ENCODE data around the gene TTLL9. TPM values are rescaled to one million over a fixed set of nuclear protein-coding genes. Genes with fewer than 3 reads are reported as not detected.

Gene TTLL9
- not detected in 2 replicates for total RNA-seq

DNA sequence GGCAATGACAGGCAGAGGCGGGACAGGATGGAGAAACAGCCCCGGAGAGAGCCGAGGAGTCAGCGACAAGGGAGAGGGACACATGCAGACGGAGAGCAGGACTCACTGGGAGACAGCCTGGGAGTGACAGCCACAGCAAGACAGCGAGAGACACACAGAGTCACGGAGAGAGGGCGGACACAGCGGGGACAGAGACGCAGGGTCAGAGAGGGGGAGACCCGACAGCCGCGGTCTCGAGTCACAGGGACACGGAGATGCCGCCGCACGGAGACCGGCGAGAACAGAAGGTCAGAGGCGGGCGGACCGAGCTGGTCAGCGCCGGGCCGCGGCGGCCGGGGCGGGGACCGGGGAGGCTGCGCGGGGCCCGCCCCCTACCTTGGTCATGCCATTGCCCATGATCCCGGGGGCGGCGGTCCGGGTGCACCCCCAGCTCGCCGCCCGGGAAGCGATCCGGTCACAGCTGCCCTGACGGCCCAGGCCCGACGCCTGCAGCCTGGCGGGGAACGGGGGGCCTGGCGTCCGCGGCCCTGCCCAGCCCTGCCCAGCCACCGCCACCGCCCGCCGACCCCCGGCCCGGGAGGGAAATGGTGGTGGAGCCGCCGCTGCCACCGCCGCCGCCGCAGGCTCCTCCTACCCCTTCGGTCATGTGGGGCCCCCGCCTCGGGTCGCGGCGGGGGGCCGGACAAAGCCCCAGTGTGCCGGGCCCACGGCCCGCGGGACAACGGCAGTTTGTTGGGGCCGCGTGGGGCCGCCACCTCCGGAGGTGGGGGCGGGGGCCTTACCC, at the start of gene TTLL9, which contains the start of gene DUSP15:
Gene TTLL9, plus strand, starts transcription at position 693 of the 784 bp plus-strand sequence. CDS start 493 bp downstream, outside the sequence.
Gene DUSP15, minus strand, starts transcription at position 586 of the 784 bp plus-strand sequence. Its CDS starts 190 bp downstream, at position 396.

GRCh38 chr20:31845300-31845863, 25.1 kb upstream of the TTLL9 start, which contains the start of gene FOXS1:
Gene FOXS1 (minus strand): TSS chr20:31845604. CDS start chr20:31845542, 62 bp downstream.

DNA sequence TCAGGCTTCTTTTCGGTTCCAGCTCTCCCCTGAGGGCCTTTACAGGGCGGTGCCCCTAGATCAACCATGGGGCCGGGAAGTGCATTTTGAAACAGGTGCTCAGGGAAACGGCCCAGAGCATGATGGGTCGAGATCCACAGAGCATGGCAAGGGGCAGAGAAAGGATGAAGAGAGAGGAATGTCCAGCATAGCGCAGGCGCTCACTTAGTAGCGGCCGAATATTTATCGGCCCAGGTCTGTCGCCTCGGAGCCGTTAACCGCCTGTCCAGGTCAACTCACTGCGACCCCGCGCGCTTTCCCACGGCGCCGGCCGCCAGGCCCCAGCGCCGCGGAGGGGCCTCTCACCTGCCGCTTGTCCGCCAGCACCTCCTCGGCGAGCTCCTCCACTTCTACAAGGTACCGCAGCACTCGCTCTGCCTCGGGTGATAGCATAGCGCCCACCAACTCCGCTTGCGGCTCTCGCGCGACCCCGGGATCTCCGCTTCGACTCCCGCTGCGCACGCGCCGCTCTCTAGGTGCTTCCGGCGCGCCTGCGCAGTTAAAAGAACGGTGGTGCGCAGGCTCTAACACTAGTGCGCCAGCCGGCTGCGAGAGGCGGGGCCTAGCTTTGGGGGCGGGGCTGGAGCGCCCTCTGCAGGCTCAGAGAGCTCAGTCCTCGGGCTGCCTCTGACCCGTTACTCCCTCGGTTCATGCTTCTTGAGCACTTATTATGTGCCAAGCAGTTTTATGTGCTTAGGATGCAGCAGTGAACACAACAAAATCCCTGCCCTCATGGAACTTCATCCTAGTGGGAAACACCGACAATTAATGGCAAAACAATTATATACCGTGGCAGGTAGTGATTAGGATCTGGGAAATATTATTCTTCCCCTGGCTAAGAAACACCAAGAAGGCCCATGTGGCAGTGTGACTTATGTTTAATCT, 81.4 kb downstream of the TTLL9 start, which contains the start of gene PDRG1:
Gene PDRG1, minus strand, starts transcription at position 517 of the 924 bp plus-strand sequence. Its CDS starts 85 bp downstream, at position 432.

GRCh38 chr20:31967830-31968249, 97.4 kb downstream of the TTLL9 start, which contains the start of gene XKR7:
Gene XKR7 (plus strand): TSS chr20:31968151. CDS start chr20:31968176, 25 bp downstream.

Other genes with a start within 250 kb of the TTLL9 start
- gene COX4I2, start 232.7 kb upstream of the TTLL9 start, total RNA-seq, result not detected in 2 replicates
- gene BCL2L1, start 147.8 kb upstream of the TTLL9 start, total RNA-seq, result 113 and 138 TPM in 2 replicates
- gene TPX2, start 131.3 kb upstream of the TTLL9 start, total RNA-seq, result 2.6 and 3.1 TPM in 2 replicates
- not detected in 2 replicates for gene MYLK2, start 51.3 kb upstream of the TTLL9 start, total RNA-seq
- gene FOXS1, start 25.0 kb upstream of the TTLL9 start, total RNA-seq, result not detected in 2 replicates
- gene DUSP15, start 107 bp upstream of the TTLL9 start, total RNA-seq, result 0.34 TPM in 1 of 2 replicates, not detected in the other
- 6.8 and 7.3 TPM in 2 replicates for gene PDRG1, start 81.4 kb downstream of the TTLL9 start, total RNA-seq
- gene XKR7, start 97.5 kb downstream of the TTLL9 start, total RNA-seq, result not detected in 2 replicates
- gene CCM2L, start 139.8 kb downstream of the TTLL9 start, total RNA-seq, result not detected in 2 replicates
- not detected in 2 replicates for gene HCK, start 181.6 kb downstream of the TTLL9 start, total RNA-seq
- gene TM9SF4, start 239.1 kb downstream of the TTLL9 start, total RNA-seq, result 29.7 and 52.4 TPM in 2 replicates

Measured in nasal cavity respiratory epithelium epithelial cell of viscerocranial mucosa (primary cell).